HS-5 (cell line): ENCODE results near the gene ENTPD2.

Source experiments
- DNase-seq: peaks from one replicate; pipeline ENCODE4 v3.0.0-alpha.2; 2012; ENCODE audit warnings: low read depth

ENTPD2 gene

DNA sequence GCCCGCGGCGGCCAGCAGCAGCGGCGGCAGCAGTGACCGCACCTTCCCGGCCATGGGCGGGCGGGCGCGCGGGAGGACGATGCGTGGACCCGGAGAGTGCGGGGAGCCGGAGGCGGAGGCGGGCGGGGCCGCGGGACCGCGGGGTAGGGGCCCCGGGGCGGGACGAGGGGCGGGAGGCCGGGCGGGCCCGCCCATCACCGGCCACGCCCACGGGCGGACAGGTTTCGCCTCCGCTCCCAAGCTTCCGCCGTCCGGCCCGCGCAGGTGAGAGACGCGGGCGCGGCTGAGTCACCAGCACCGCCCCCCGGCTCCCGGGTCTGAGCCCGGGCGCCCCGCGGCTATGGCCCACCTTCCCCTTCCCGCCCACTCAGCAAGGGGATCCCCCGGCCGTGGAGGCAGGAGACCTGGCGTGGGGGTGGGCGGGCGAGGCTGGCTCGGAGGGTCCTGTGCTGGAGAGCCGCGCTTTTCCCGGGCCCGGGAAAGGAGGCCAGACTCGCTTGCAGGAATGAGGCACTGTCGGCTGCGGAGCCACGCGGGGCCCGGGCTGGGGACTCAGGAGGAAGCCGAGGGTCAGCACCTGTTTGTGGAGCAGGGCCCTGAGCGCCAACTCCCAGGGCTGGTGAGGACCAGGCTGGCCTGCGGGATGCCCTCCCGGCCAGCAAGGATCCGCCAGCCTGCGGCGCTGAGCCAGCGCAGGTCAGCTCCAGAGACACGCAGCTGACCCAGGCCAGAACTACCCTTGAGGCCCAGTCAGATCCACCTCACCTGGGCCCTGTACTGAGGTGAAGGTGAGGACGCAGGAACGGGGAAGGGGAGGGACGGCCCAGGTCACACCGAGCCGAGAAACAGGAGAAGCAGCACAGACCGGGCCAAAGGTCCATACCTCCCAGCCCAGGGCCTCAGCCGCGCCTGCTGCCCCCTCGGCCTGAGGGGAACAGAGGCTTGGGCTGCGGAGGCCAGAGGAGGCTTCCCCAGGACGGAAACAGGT, at the start of gene ENTPD2:
Gene ENTPD2, minus strand, starts transcription at position 118 of the 988 bp plus-strand sequence. Its CDS starts 64 bp downstream, at position 54.
- DNase-seq, result no peak

DNA sequence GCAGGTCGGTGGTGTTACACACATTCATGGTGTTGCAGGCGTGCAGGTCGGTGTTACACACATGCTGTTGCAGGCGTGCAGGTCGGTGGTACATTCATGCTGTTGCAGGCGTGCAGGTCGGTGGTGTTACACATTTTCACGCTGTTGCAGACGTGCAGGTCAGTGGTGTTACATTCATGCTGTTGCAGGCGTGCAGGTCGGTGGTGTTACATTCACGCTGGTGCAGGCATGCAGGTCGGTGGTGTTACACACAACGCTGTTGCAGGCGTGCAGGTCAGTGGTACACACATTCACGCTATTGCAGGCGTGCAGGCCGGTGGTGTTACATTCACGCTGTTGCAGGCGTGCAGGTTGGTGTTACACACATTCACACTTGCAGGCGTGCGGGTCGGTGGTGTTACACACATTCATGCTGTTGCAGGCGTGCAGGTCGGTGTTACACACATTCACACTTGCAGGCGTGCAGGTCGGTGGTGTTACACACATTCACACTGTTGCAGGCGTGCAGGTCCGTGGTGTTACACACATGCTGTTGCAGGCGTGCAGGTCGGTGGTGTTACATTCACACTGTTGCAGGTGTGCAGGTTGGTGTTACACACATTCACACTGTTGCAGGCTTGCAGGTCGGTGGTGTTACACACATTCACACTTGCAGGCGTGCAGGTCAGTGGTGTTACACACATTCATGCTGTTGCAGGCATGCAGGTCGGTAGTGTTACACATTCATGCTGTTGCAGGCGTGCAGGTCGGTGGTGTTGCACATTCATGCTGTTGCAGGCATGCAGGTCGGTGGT, 49.5 kb upstream of the ENTPD2 start:
- no peak for DNase-seq

DNA sequence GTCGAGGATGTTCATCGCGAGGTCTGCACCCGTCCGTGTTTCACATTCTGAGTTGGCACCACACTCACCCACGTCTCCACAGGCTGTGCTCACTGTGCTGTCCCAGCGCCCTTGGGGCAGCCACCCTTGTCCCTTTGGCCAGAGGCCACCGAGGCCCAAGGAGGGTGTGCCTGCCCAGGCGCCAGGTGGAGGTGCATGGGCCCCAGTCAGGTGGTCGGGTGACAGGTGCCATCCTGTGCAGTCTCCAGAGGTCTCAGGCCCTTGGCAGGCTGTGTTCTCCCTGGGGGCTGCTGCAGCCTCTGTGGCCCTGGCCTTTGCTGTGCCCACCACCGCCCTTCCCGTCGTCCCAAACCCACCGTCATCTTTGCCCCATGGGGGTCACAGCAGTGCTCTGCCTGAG, 45.4 kb upstream of the ENTPD2 start:
- no peak for DNase-seq

DNA sequence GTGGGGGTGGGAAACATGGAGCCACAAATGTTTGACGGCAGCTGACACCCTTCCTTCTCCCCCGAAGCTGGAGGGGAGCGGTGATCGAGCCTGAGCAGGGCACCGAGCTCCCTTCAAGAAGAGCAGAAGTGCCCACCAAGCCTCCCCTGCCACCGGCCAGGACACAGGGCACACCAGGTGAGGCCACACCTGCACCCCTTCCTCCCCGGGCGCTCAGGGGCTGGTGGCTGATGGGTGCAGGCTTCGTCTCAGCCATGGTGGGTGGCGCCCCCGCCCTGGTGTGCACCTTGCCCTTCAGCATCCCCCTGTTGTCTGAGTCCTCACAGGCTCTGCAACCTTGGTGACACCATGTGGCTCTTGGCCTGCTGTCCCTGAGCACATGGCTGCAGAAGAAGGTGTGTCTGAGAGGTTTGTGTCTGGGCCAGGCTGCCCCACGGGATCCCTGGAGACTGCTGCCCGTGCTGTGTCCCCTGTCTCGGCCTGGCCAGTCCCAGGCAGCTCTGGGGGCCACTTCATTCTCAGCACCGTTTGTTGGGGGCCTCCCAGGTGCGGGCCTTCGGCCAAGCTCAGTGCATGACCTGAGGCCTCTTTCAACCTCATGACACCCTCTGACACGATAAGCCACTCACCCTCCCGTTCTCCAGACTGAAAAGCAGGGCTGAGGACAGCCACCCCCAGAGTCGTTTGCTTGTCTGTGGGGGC, 44.1 kb upstream of the ENTPD2 start:
- no peak for DNase-seq

DNA sequence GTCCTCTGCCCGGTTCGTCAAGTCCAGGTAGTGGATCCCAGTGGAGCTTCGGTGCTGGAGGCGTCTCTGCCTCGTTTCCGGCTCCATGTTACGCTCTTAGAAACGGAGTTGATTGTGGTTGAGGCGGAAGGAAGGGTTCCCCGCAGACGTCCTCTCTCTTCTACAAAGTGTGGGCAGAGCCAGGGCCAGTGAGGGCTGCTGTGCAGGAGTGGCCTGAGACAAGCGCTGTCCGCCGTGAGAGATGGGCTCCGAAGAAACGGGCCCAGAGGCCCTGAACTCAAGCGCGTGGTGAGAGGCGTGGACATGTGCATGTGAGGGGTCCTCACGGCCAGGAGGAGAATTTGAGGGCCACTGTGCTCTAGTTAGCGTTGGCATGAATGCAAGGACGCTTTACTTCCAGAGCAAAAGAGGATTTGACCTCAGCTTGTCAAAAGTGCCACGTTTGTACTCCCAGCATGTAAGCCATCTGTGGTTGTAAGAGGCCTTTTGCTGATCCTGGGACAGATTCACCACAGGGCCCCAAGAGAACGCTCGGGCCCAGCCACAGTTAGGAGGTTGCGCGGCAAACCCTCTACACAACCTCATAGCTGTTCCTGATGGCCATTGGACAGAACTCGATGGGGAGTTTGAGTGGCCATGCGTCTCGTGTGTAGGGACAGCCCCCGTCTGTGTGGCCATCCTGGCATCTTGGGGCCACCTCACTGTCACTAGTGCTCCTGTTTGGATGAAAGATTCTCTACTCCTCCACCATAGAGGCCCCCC, 43.1 kb upstream of the ENTPD2 start:
- no peak for DNase-seq

DNA sequence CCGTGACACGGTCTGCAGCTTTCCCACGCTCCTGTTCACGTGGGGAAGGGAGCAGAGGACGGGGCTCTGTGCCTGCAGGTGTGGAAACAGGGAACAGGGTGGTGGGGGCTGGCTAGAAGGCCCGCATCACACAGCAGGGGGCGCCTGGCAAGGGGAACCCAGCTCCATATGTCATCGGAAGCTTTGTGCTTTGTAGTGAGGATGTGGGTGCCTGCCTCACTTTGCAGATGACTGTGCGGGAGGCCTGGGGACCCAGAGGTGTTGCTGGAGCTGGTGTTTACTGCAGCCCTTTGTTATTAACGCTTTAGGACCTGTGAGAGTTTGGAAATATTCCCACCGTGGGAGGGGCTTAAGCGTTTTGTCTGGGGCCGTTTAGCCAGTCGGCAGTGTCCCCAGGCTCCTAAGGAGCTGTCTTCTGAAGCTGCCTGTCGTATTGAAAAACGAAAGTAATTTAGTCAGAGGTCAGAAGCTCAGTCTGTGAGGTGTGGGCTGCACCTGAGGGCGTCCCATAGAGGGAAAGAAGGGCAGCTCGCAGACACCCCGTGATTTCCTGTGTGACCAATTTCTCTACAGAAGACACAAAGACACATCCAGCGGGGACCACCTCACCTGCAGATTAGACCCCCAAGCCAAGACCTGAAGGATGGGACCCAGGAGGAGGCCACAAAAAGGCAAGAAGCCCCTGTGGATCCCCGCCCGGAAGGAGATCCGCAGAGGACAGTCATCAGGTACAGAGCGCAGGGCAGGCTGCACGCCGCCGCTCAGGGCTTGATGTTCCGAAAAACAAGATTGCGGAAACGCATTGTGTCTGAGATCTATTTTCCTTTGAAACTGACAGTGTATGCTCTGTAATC, 42.0 kb upstream of the ENTPD2 start:
- DNase-seq, result no peak

DNA sequence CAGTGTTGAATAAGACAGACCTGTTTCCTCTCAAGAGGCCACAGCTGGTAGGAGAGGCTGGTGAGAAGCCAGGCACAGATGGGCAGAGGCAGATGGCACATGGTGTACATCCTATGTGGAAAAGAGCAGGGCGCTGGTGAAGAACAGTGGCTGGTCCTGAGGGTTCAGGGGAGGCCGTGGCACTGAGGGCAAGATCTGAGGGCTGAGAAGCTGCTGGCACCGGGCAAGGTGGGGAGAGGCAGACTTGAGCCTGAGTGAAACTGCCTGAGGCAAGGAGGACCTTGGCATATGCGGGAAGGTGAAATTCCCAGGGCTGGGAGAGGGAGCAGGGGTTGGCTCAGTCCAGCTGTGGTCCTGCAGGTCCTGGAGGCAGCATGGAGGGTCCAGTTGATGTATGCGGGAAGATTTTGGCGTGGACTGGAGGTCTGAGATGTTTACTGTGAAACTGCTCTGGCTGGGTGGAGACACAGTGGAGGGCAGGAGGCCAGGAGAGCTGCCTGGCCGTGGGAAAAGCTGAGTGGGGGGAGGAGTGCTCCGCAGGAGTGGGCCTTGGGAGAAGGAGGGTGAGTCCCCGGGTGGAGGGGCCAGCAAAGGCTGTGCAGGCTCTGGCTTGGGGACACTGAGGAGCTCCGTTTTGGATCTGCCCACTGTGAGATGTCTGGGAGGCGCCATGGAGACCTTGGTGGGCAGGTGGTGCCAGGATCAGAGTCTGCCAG, 35.5 kb upstream of the ENTPD2 start:
- no peak for DNase-seq

DNA sequence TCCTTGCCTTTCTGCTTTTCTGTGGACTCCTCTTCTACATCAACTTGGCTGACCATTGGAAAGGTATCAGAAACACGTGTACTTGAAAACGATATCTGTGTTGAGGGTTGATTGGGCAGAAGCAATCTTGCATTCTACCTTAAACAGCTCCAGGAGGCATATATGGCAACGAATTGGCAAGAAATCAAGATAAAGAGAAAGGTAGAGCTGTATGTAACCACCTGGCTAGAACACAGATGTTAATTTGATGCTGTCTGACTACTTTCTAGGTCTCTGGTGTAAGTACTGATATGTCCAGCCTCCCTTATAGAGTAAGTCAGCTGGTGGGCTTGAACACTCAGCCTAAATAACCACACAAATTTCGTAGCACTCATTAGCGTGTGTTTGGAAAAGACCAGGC, 34.3 kb upstream of the ENTPD2 start:
- DNase-seq, result no peak

DNA sequence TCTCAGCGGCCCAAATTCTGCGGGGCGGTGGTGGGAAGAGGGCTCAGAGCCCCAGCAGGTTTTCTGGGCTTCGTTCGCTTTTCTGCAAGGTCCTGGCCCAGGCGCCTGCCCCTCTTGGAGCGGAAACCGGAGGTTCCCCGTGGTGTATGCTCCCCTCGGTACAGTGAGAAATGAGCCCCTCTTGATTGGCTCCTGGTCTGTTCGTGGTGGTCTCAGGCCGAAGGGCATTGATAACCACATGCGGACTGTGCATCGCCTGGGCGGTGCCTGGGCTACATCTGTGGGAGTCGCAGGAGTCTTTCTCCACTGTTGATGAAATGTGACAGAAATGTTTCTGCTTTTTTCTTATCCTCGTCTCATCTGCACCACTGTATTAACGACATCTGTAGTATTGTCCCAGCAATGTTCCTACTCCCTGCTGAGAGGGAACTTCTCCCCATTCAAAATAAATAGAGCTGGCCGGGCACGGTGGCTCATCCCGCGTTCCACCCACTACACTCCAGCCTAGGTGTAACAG, 33.6 kb upstream of the ENTPD2 start:
- DNase-seq, result no peak

DNA sequence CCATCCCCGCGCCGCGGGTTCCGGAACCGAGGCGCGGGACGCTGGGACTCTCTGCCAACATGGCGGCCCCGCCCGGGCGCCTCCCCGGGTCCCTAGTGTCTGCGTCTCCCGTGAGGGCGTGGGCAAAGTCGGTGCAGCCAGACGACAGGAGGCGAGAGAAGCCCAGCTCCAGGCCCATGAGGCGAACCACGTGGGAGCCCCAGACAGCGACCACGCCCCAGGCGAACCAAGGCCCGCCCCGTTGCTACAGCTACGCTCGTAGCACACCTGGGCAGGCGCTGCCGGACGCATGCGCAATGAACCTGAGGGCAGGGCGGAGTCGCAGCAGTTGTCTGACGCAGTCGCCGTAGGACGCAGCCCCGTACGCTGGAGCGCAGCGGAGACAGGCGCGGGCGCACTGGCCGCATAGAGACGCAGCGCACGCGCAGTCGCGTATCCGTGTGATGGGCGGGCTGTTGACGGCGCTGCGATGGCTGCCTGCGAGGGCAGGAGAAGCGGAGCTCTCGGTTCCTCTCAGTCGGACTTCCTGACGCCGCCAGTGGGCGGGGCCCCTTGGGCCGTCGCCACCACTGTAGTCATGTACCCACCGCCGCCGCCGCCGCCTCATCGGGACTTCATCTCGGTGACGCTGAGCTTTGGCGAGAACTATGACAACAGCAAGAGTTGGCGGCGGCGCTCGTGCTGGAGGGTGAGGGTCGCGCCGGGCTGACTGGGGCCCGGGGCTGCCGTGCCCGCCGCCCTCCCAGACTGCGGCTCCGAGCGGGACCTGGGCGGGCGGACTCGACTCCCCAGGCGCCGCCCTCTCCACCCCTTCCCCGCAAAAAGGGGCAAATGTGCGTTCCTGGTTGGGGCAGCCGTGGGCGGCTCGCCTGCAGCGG, 32.9 kb upstream of the ENTPD2 start, which contains the start of gene MAN1B1:
Gene MAN1B1, plus strand, starts transcription at position 455 of the 878 bp plus-strand sequence. Its CDS starts 15 bp downstream, at position 470.
- DNase-seq, result peak; percentile 95

DNA sequence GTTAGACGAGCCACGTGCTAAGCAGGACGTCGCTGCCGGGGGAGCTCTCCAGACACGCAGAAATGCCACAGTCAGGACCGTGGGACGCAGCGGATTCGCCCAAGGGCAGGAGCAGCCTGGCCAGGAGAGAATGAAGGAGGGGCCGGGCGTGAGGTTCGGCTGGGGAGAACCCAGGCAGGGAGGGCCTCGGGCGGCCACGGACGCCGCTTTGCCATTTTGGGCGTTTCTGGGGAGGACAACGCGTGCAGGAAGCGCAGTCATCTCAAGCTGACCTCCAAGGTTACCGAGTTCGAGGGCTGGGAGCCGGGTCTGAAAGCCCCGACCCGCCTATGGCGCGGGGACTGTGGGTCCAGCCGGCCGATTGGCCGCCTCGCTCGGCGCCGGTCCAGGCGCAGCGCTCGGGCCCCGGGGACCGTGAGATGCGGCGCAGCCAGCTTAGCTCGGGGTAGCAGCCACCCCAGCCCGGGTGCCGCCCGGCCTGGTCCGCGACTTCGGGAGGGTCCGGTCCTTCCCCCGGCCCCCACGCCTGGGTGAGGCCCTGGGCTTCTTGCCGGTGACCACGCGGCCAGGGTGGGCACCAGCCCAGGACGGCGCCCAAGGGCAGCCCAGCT, 32.2 kb upstream of the ENTPD2 start:
- DNase-seq, result no peak

DNA sequence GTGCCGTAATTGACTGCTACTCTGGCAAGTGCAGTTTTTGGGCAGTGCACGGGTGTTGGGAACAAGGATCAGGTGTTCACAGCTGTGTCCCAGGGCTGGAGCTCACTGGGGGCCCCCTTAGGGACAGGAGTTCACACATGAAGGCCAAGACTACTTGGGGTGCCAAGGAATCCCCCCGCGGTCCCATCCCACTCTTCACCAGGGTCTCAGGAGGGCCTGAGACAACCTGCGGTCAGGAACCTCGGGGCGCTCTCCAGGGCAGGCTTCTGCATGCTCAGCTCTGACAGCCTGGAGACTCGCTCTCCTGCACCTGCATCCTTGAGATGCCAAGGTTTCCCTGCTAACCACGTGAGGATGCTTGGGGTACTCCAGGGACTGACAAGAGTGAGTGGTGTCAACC, 30.7 kb upstream of the ENTPD2 start:
- no peak for DNase-seq

DNA sequence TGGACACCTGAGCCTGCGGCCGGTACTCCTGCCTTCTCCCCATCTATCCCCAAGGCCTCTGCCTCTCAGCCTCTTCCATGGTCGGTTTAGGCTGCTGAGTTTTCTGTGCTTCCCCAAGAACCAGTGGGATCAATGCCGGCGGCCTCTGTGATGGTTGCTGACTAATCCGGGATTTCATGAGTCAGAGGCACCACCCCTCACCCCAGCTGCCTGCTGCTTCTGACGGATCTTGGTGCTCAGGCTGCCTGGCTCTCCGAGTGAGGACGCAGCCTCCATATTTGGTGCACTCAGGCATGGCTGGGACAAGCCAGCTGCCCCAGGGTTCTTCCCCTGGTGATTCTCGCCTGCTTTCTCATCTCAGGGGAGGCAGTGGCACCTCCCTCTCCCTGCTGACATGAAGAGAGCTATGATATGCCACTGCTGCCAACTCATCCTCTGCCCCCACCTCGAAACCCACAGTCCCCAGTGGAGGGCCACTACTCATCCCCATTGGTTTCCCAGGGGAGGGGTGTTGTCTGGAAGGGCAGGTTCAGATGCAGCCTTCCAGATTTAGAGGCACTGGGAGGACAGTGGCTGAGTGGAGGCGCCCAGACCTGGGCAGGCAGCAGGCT, 29.6 kb upstream of the ENTPD2 start:
- peak; percentile 90 for DNase-seq

DNA sequence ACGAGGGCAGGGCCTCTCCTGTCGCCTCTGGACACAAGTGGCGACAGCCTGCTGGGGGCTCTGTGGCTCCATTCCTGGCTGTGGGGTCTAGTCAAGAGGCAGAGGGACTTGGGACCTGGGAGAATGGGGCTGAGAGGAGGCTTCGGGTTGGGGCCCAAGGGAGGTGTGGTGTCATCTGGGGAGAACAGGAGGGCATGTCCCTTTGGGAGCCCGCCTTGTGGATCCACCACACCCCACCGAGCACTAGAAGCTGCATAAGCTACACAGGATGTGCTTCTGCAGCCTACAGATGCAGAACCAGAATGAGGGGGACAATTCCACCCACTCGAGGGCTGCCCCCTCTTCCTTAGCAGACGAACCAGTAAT, 29.0 kb upstream of the ENTPD2 start:
- DNase-seq, result no peak

DNA sequence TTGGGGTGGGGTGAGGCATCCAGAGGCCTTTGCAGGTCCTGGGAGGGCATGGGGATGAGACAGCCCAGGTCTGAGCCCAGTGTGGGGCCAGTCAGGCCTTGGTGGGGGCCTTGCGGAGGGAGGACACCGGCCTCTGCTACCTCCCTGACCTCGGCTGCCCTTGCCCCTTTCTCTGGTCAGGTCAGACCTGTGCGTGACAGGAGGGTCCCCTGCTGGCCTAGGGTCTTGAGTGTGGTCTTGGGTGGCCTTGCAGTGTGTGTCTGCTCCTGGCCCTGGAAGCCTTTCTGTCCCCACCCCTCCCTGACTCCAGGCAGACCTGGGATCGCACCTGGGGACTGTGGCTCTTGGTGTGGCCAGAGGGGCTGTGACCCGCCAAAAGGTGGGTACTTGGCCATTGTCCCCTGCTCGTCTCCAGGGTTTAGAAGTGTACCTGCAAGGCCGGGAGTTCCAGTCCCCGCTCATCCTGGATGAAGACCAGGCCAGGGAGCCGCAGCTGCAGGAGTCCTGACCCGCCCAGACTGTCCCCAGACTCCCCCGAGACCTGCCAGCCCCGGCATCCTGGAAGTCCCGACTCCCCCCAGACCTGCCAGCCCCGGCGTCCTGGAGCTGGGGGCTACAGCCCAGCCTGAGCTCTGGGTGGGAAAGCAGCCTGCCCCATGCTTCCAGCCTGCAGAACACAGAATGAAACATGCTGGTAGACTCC, 28.5 kb upstream of the ENTPD2 start:
- DNase-seq, result no peak

DNA sequence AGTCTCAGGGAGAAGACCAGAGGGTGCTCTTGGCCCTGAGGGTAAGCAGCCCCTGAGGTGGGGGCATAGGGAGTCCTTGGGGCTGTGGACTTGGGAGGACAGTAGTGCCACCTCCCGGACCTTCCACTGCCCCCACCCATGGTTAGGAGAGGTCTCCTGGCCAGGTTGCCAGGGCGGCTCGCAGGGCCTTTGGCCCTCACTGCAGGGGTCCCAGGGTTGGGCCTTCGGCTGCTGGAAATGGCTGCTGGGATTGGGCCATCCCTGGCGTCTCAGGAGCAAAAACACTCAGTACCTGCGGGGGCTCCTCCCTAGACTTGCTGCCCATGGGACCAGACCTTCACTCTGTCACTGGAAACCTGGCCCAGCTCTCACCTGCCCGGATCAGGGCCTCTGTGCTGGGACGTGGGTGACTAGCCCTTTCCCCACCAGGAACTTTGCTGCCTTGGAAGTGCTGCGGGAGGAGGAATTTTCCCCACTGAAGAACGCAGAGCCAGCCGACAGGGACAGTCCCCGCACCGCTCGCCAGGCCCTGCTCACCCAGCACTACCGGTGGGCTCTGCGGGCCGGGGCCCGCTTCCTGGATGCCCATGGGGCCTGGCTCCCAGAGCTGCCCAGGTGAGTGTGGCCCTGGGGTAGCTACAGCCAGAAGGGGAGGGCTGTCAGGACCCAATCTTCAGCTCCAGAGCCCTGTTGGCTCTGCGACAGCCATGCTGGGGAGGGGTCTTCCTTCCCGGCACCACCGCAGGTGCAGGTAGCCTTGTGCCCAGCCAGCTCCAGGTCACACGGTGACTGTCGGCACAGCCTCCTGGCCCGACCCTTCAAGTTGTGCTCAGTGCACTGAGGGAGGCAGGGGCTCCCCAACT, 26.6 kb upstream of the ENTPD2 start:
- DNase-seq, result no peak
